ENCODE measurements around the gene PBX1. TPM values are rescaled to one million over a fixed set of nuclear protein-coding genes. Genes with fewer than 3 reads are reported as not detected.
A peak's percentile ranks its signal among the peaks of the same experiment; 100 is the strongest.

The PBX1 gene
- total RNA-seq, 4 donors from 2014 or later: 15.2 to 48.6 (median 23.5) TPM

DNA sequence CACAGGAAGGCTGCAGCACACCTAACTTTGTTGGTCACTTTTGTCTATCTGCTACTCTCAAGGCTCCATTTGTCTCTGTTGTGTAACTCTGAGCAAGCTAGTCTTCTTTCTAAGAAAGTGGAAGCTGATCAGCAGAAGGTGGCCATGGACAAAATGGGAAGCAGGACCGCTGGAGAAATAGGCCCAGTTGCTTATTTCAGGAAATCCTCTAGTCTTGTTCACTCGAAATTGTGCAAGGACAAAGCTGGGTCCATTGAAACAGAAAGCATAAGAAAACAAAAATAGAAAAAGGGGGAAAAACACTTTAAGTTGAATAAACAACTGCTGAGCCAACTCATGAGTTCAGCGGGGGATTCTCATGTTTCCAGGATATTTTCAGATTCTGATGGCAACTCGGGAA, 150.1 kb downstream of the PBX1 start:
- WGBS, 2 donors: 48% methylated on average over 4 of the region's 4 CpGs
- H3K36me3 ChIP-seq: no peaks in the 10 kb centered on the region
- peak overlapping the region in 3 of 4 donors; percentile 66 to 79 (median 78) for H3K27ac ChIP-seq
- intact Hi-C loops (cut with DNase I): no loop called here
- TF ChIP-seq POLR2A (IDR thresholded peaks at IDR 0.05): no peak
- TF ChIP-seq, protein P1, sequence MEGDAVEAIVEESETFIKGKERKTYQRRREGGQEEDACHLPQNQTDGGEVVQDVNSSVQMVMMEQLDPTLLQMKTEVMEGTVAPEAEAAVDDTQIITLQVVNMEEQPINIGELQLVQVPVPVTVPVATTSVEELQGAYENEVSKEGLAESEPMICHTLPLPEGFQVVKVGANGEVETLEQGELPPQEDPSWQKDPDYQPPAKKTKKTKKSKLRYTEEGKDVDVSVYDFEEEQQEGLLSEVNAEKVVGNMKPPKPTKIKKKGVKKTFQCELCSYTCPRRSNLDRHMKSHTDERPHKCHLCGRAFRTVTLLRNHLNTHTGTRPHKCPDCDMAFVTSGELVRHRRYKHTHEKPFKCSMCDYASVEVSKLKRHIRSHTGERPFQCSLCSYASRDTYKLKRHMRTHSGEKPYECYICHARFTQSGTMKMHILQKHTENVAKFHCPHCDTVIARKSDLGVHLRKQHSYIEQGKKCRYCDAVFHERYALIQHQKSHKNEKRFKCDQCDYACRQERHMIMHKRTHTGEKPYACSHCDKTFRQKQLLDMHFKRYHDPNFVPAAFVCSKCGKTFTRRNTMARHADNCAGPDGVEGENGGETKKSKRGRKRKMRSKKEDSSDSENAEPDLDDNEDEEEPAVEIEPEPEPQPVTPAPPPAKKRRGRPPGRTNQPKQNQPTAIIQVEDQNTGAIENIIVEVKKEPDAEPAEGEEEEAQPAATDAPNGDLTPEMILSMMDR (IDR thresholded peaks at IDR 0.05): no peak
- peaks cover 8 to 91% (median 49%) of the 10 kb centered on the region in 3 donors for H3K4me1 ChIP-seq
- DNase-seq: no peak
- no peaks in the 10 kb centered on the region for H3K9me3 ChIP-seq
- no peaks in the 10 kb centered on the region for H3K27me3 ChIP-seq
- H3K4me3 ChIP-seq: no peak overlapping the region

DNA sequence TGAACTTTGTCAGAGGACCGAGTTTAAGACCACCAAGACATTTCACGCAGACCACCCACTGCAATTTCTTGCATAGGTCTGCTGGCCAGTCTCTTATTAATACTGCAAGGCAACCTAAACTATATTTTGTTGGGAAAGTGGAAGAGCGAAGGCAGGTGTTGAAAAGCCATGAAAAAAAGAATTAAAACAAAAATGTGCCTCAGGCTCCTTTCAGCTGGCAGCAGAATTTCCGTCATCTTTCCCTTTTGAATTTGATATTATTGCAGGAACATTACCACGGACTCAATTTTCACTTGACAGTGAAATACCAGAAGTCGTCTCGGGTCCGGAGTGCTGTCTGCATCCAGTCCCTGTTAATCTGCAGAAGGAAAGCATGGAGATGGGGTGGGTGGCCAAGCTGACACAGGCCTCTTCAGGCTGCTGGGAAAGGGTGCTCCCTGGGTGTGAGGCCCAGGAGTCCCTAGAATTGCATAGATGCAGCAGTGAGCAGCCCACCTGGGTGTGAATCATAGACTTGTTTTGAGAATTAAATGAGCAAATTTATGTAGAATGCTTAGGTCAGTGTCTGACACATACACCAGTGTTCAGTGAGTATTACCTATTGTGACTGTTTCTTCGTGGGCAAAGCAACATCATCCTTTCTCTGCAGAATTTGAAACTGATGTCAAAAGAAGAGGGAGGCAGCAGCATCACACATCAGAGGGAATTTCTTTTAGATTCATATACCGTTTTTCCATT, 150.7 kb downstream of the PBX1 start:
- no peaks in the 10 kb centered on the region for H3K36me3 ChIP-seq
- no peaks in the 10 kb centered on the region for H3K9me3 ChIP-seq
- WGBS, 2 donors: 48 to 52% methylated on average over 10 of the region's 10 CpGs
- peaks cover 8 to 91% (median 49%) of the 10 kb centered on the region in 3 donors for H3K4me1 ChIP-seq
- no peaks in the 10 kb centered on the region for H3K27me3 ChIP-seq
- intact Hi-C loops (cut with DNase I): no loop called here
- H3K4me3 ChIP-seq: no peak overlapping the region
- DNase-seq: no peak
- H3K27ac ChIP-seq: peak overlapping the region in 2 of 4 donors; percentile 66 to 79
- TF ChIP-seq, protein P1 (IDR thresholded peaks at IDR 0.05): no peak
- no peak for TF ChIP-seq POLR2A (IDR thresholded peaks at IDR 0.05)

DNA sequence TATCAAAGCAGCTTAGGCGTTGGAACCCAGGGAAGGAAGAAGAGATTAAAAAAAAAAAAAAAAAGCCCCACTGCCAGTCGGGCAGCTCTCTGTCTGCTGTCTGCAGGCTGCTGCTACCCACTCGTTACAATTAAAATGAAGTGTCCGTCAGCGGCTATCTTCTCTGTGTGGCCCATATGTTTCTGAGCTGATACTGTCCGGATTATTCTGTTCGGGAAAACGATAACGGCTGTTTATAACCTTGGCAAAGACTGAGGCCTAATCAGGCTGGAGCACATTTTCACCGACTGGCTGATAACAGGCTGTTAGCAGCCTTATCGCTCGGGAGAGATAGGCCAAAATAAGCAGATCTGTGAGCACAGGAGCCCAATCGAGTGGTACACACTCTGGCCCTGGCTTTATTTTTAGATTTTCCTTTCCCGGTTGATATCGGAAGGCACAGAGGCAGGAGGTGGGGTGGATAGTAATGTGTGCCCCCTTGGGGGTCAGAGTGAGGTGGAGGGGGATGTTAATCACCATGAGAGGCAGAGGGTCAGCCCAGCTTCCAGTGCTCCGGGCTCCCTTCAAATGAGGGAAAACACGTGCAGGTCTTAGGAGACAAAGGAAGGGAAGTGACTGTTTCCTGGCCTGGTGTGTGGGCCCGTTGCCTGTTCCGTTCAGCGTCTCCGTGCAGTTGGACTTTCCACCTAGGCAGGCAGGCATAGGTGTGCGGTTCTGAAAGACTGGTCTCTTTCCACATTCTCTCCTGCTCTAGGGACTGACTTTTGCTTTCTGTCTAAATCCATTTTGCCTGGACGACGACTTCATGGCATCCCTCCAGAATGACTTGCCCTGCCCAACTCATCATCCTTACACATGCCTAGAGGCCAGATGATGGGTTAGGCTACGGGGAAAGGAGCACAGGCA, 153.4 kb downstream of the PBX1 start:
- Histone ChIP-seq H3K4me3 (no peak overlapping the region), H3K27ac (peak overlapping the region; percentile 32 to 83 (median 72)), H3K4me1 (peaks cover 8 to 89% (median 44%) of the 10 kb centered on the region in 3 donors), H3K9me3 (no peaks in the 10 kb centered on the region), H3K27me3 (no peaks in the 10 kb centered on the region), H3K36me3 (no peaks in the 10 kb centered on the region)
- TF ChIP-seq POLR2A (IDR thresholded peaks at IDR 0.05): no peak
- TF ChIP-seq, protein P1 (IDR thresholded peaks at IDR 0.05): no peak
- intact Hi-C loops (cut with DNase I): no loop called here
- DNase-seq: no peak
- WGBS, 2 donors: 43 to 54% methylated on average over 22 to 25 of the region's 25 CpGs

DNA sequence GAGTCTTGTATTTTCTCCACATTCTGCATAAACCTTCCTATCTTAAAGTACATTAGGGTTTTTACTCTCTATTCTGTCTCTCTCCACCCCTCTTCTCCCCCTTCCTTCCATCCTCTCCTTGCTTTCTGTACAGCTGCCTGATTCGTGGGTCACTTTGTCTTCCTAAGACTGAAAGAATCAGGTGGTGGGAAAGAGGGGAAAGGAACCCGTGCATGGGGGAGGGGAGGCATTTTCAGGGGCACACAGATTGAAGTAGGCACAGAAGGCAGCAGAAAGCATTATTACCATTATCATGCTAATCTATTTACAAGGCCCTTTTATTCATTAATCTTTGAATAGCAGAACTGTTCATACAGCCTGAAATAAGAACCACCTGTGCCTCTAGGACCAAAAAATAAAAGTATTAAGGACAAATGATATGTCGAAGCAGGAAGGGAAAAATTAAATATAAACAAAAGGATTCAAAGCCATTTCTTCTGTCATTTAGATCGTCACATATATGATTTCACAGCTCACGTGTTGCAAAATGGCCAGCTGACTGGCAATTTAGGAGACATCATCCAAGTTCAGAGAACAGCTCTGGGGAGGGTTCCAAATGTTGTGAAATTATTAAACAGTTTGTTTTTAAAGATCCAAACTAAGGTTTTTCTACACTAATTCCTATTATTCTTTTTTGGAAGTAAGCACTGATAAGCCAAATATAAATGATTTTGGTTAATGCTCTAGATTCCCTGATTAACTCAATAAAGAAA, 154.6 kb downstream of the PBX1 start:
- 39 to 54% methylated on average over 5 of the region's 5 CpGs for WGBS, 2 donors
- intact Hi-C loops (cut with DNase I): no loop called here
- peaks cover 3 to 88% (median 31%) of the 10 kb centered on the region in 3 donors for H3K4me1 ChIP-seq
- TF ChIP-seq, protein P1 (IDR thresholded peaks at IDR 0.05): no peak
- TF ChIP-seq POLR2A (IDR thresholded peaks at IDR 0.05): no peak
- no peaks in the 10 kb centered on the region for H3K36me3 ChIP-seq
- no peak for DNase-seq
- no peaks in the 10 kb centered on the region for H3K9me3 ChIP-seq
- peak overlapping the region in 3 of 4 donors; percentile 69 to 74 (median 72) for H3K27ac ChIP-seq
- no peaks in the 10 kb centered on the region for H3K27me3 ChIP-seq
- H3K4me3 ChIP-seq: no peak overlapping the region

Measured in esophagus squamous epithelium (tissue), 5 donors.